ENCODE measurements around the gene PRM2. TPM values are rescaled to one million over a fixed set of nuclear protein-coding genes. Genes with fewer than 3 reads are reported as not detected.

PRM2 gene
- total RNA-seq, 4 donors from 2014 or later, result not detected

GRCh38 chr16:11250091-11250785 is 26.0 kb downstream of the PRM2 start:
- Histone ChIP-seq H3K9me3 (no peaks in the 10 kb centered on the region), H3K36me3 (no peaks in the 10 kb centered on the region), H3K4me3 (no peak overlapping the region), H3K27ac (no peak overlapping the region), H3K4me1 (peaks cover 0 to 32% (median 0%) of the 10 kb centered on the region in 3 donors), H3K27me3 (no peaks in the 10 kb centered on the region)
- ATAC-seq, result no peak
- 65 to 71% methylated on average over 9 to 10 of the region's 16 CpGs for WGBS, 2 donors (ENCODE audit: low coverage in 1 of 2)
- TF ChIP-seq POLR2A (IDR thresholded peaks at IDR 0.05) (peak in 1 of 2 donors; percentile 7), CTCF (IDR thresholded peaks at IDR 0.05) (no peak)

GRCh38 chr16:11249233-11250061 is 26.8 kb downstream of the PRM2 start:
- H3K9me3 ChIP-seq, result no peaks in the 10 kb centered on the region
- WGBS, 2 donors (ENCODE audit: low coverage in 1 of 2), result no CpG with 5 or more reads among the region's 63 CpGs
- TF ChIP-seq POLR2A (IDR thresholded peaks at IDR 0.05) (no peak), CTCF (IDR thresholded peaks at IDR 0.05) (no peak), EP300 (IDR thresholded peaks at IDR 0.05) (no peak), POLR2AphosphoS5 (IDR thresholded peaks at IDR 0.05) (no peak)
- no peak for ATAC-seq
- no peaks in the 10 kb centered on the region for H3K27me3 ChIP-seq
- H3K4me1 ChIP-seq, result peaks cover 0 to 24% (median 0%) of the 10 kb centered on the region in 3 donors
- H3K27ac ChIP-seq, result no peak overlapping the region
- H3K36me3 ChIP-seq, result no peaks in the 10 kb centered on the region
- H3K4me3 ChIP-seq, result no peak overlapping the region

- H3K36me3 ChIP-seq, result no peaks in the 10 kb centered on the region
- peaks cover 0 to 11% (median 0%) of the 10 kb centered on the region in 3 donors for H3K4me1 ChIP-seq
- 88 to 96% methylated on average over 6 to 7 of the region's 8 CpGs for WGBS, 2 donors (ENCODE audit: low coverage in 1 of 2)
- H3K27ac ChIP-seq, result no peak overlapping the region
- H3K27me3 ChIP-seq, result no peaks in the 10 kb centered on the region
- no peak for ATAC-seq
- H3K9me3 ChIP-seq, result no peaks in the 10 kb centered on the region
- TF ChIP-seq POLR2A (IDR thresholded peaks at IDR 0.05), result no peak
- no peak for TF ChIP-seq EP300 (IDR thresholded peaks at IDR 0.05)
- no peak for TF ChIP-seq POLR2AphosphoS5 (IDR thresholded peaks at IDR 0.05)
- no peak for TF ChIP-seq CTCF (IDR thresholded peaks at IDR 0.05)
- H3K4me3 ChIP-seq, result no peak overlapping the region
Observed at GRCh38 chr16:11248133-11248532, 28.1 kb downstream of the PRM2 start.

GRCh38 chr16:11245988-11246387 is 30.3 kb downstream of the PRM2 start:
- no peak for TF ChIP-seq EP300 (IDR thresholded peaks at IDR 0.05)
- TF ChIP-seq POLR2A (IDR thresholded peaks at IDR 0.05), result no peak
- no peak for TF ChIP-seq CTCF (IDR thresholded peaks at IDR 0.05)
- TF ChIP-seq POLR2AphosphoS5 (IDR thresholded peaks at IDR 0.05), result no peak
- no peak for ATAC-seq
- H3K36me3 ChIP-seq, result no peaks in the 10 kb centered on the region

More at GRCh38 chr16:11245988-11246387, 30.3 kb downstream of the PRM2 start:
- Histone ChIP-seq H3K9me3 (no peaks in the 10 kb centered on the region), H3K27me3 (no peaks in the 10 kb centered on the region), H3K27ac (no peak overlapping the region), H3K4me1 (no peaks in the 10 kb centered on the region), H3K4me3 (no peak overlapping the region)

Measured in gastroesophageal sphincter (tissue), 4 donors.